PFSK-1 (cell line): ENCODE results near the gene BEGAIN.

Experiments used
- FOXP2 ChIP-seq: optimal IDR thresholded peaks from 2 replicates; pipeline ENCODE3; 2011; ENCODE audit warnings: borderline replicate concordance, control low read depth, inconsistent platforms; ENCODE audit not compliant: insufficient read depth; ENCODE audit errors: extremely low read length, extremely low read depth
- POLR2AphosphoS5 ChIP-seq: IDR thresholded peaks from 2 replicates; pipeline ENCODE4 v1.6.1; 2012; ENCODE audit warnings: low read depth, mild to moderate bottlenecking, control low read depth, low read length, moderate library complexity
- REST ChIP-seq, 2 experiments: IDR thresholded peaks; 2 replicates each; pipeline versions ENCODE4 v1.6.1 to v1.8.0; 2011 to 2012; ENCODE audit warnings: low read depth in 2 of 2, low read length in 2 of 2, control low read depth in 1 of 2, inconsistent platforms in 1 of 2, mild to moderate bottlenecking in 1 of 2, moderate library complexity in 1 of 2; ENCODE audit not compliant: insufficient read depth in 1 of 2
- TAF1 ChIP-seq: IDR thresholded peaks from 2 replicates; pipeline ENCODE4 v1.6.1; 2012; ENCODE audit warnings: low read length, control low read depth, borderline replicate concordance; ENCODE audit not compliant: insufficient read depth

GRCh38 chr14:100633406-100633805 lies 46.2 kb upstream of the BEGAIN start:
- TF ChIP-seq REST (IDR thresholded peaks at IDR 0.05; ENCODE audit: insufficient read depth in 1 of 2, low read depth in 2 of 2, low read length in 2 of 2) (no peak), POLR2AphosphoS5 (no peak), TAF1 (no peak), FOXP2 (no peak)
